ENCODE measurements around the gene SSTR5. TPM values are rescaled to one million over a fixed set of nuclear protein-coding genes. Genes with fewer than 3 reads are reported as not detected.

SSTR5 gene
- total and polyA plus RNA-seq, 2 experiments from 2014 or later: not detected

DNA sequence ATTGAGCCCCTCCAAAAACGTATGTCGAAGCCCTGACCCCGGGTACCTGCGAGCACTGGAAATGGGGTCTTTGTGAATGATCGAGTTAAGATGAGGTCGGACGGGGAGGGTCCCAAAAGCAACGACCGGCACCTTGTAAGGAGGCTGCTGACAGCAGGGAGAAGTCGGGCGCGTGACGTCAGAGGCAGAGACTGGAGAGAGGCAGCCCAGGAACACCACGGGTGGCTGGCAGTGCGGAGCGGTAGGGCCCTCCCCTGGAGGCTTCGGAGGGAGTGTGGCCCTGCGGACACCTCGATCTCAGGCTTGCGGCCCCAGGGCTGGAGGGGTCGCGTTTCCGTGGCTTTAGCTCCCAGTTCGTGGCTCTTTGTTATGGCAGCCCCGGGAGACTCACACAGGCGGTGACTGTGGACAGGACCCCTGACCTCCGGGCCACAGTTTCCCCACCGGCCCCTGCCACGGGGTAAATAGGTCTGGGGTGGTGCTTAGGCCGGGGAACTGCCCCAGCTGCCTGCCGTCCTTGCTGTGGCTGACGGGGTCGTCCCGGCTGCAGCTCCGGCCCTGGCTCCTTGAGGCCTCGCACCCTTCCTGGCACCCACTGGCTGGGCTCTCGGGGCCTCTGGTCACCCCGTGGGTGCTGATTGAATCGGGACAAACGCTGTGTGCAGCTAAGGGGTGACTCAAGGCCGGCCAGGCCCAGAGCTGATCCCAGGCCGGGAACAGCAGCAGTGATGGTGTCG lies 10.6 kb upstream of the SSTR5 start:
- no peak for DNase-seq (ENCODE audit: low read depth in 1 of 2, low spot score in 1 of 2)
- no peaks in the 10 kb centered on the region for H3K27me3 ChIP-seq

DNA sequence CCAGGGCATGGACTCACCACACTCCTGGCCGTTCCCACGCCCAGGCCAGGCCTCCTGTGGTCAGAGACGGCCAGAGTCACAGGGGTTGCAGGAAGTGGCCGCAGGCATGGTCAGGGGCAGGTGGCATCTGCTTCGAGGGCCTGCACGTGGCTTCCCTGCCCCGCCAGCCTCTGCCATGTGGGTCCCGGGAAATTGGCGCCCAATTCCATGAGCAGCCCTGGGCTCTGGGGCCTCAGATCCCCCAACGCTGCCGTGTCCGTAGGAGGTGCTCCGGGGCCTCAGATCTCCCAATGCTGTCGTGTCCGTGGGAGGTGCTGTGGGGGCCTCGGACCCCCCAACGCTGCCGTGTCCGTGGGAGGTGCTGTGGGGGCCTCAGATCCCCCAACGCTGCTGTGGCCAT lies 9.7 kb upstream of the SSTR5 start:
- no peaks in the 10 kb centered on the region for H3K36me3 ChIP-seq
- H3K9me3 ChIP-seq (ENCODE audit: low read depth): no peaks in the 10 kb centered on the region
- H3K4me3 ChIP-seq: no peak overlapping the region
- DNase-seq (ENCODE audit: low read depth in 1 of 2, low spot score in 1 of 2): no peak
- H3K27me3 ChIP-seq: no peaks in the 10 kb centered on the region
- H3K4me1 ChIP-seq (ENCODE audit: low read depth): no peaks in the 10 kb centered on the region
- TF ChIP-seq, protein P1, sequence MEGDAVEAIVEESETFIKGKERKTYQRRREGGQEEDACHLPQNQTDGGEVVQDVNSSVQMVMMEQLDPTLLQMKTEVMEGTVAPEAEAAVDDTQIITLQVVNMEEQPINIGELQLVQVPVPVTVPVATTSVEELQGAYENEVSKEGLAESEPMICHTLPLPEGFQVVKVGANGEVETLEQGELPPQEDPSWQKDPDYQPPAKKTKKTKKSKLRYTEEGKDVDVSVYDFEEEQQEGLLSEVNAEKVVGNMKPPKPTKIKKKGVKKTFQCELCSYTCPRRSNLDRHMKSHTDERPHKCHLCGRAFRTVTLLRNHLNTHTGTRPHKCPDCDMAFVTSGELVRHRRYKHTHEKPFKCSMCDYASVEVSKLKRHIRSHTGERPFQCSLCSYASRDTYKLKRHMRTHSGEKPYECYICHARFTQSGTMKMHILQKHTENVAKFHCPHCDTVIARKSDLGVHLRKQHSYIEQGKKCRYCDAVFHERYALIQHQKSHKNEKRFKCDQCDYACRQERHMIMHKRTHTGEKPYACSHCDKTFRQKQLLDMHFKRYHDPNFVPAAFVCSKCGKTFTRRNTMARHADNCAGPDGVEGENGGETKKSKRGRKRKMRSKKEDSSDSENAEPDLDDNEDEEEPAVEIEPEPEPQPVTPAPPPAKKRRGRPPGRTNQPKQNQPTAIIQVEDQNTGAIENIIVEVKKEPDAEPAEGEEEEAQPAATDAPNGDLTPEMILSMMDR (IDR thresholded peaks at IDR 0.05; ENCODE audit: low read depth, low read length): no peak
- H3K27ac ChIP-seq: no peak overlapping the region

More for the DNA sequence above, 10.6 kb upstream of the SSTR5 start:
- no peaks in the 10 kb centered on the region for H3K4me1 ChIP-seq (ENCODE audit: low read depth)
- H3K9me3 ChIP-seq (ENCODE audit: low read depth): no peaks in the 10 kb centered on the region
- H3K27ac ChIP-seq: no peak overlapping the region
- H3K36me3 ChIP-seq: no peaks in the 10 kb centered on the region
- no peak overlapping the region for H3K4me3 ChIP-seq
- TF ChIP-seq, protein P1 (IDR thresholded peaks at IDR 0.05; ENCODE audit: low read depth, low read length): no peak

DNA sequence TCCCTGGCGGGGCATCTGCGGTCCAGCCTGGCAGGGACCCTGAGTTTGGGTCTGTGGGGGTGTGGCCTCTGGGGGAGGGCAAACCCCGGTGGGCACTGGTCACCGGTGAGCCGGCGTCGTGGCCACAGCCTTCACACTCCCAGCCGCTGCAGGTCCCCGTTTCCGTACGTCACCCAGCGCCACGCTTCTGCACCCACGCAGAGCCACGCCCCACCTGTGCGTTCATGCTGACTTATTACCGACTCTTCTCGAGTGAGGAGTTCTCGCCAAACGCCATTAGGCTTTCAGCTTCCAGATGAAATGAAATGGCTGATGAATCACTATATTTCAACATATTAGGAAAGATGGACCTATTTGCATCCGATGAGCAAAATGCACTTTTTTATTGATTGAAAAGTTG lies 8.8 kb upstream of the SSTR5 start:
- H3K27ac ChIP-seq: no peak overlapping the region
- TF ChIP-seq, protein P1 (IDR thresholded peaks at IDR 0.05; ENCODE audit: low read depth, low read length): no peak
- no peaks in the 10 kb centered on the region for H3K9me3 ChIP-seq (ENCODE audit: low read depth)
- no peak overlapping the region for H3K4me3 ChIP-seq
- no peaks in the 10 kb centered on the region for H3K36me3 ChIP-seq
- DNase-seq (ENCODE audit: low read depth in 1 of 2, low spot score in 1 of 2): no peak
- no peaks in the 10 kb centered on the region for H3K27me3 ChIP-seq
- H3K4me1 ChIP-seq (ENCODE audit: low read depth): no peaks in the 10 kb centered on the region

DNA sequence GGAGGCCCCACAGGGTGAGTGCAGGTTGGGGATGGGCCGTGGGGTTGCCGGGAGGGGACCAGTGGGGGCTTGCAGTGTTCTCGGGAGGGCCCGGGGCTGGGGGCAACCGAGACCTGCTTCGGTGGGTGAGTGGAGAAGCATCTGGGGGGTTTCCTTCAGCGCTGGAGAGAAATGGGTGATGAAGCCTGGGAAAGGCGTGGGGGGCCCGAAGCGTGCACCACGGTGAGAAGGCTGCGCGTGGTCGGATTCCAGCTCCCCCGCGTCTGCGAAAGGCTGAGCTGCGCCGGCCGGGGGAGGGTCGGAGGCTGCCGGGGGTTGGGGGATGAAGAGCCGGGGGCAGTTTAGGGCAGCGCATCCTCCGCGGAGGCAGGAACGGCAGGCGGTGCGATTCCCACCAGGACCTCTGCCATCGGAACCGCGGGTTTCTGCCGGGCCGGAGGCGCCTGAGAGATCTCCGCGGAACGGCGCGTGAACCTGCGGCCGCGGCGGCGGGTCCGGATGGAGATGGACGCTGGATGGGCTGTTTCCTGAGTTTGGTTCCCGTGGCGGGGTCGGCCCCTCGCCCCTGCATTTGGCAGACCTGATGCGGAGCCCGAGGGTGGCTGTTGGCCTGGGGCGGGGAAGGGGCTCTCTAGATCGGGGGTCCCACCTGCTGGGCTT lies 6.9 kb upstream of the SSTR5 start:
- Histone ChIP-seq H3K9me3 (ENCODE audit: low read depth) (no peaks in the 10 kb centered on the region), H3K27me3 (no peaks in the 10 kb centered on the region), H3K4me1 (ENCODE audit: low read depth) (no peaks in the 10 kb centered on the region), H3K4me3 (no peak overlapping the region), H3K36me3 (no peaks in the 10 kb centered on the region), H3K27ac (no peak overlapping the region)
- no peak for DNase-seq (ENCODE audit: low read depth in 1 of 2, low spot score in 1 of 2)
- TF ChIP-seq, protein P1 (IDR thresholded peaks at IDR 0.05; ENCODE audit: low read depth, low read length): no peak

DNA sequence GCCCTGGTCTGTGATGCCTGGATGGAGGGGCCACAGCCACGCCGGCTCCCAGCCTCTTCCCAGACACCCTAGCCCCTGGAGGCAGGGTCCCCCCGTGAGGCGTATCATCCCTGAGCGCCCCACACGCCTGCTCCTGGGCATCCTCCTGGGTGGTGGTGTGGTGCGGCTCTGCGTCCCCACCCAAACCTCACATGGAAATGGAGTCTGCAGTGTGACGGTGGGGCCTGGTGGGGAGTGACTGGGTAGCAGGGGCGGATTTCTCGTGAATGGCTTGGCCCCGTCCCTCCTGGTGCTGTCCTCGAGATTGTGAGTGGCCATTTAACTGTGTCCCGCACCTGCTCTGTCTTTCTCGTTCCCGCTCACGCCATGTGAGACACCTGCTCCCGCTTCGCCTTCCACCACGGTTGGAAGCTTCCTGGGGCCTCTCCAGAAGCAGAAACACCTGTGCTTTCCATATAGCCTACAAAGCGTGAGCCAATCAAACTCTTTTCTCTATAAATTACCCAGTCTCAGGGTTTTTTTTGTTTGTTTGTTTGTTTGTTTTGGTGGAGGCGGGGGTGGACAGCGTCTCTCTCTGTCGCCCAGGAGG lies 5.9 kb upstream of the SSTR5 start:
- H3K4me1 ChIP-seq (ENCODE audit: low read depth): no peaks in the 10 kb centered on the region
- no peak overlapping the region for H3K27ac ChIP-seq
- TF ChIP-seq, protein P1 (IDR thresholded peaks at IDR 0.05; ENCODE audit: low read depth, low read length): no peak
- DNase-seq (ENCODE audit: low read depth in 1 of 2, low spot score in 1 of 2): no peak
- H3K4me3 ChIP-seq: no peak overlapping the region
- no peaks in the 10 kb centered on the region for H3K9me3 ChIP-seq (ENCODE audit: low read depth)
- no peaks in the 10 kb centered on the region for H3K36me3 ChIP-seq
- H3K27me3 ChIP-seq: peaks cover 11% of the 10 kb centered on the region

All from cardiac muscle cell (in vitro differentiated cells and primary cell).